ENCODE measurements around the gene SIX3.

The SIX3 gene

GRCh38 chr2:44969936-44970335, 28.4 kb downstream of the SIX3 start:
- DNase-seq (ENCODE audit: low spot score): no peak
- TF ChIP-seq CTCF (IDR thresholded peaks at IDR 0.05): no peak
- Histone ChIP-seq H3K4me3 (no peak overlapping the region), H3K27ac (no peak overlapping the region)

GRCh38 chr2:44970846-44971450, 29.4 kb downstream of the SIX3 start:
- DNase-seq (ENCODE audit: low spot score): no peak
- Histone ChIP-seq H3K4me3 (no peak overlapping the region), H3K27ac (no peak overlapping the region)
- no peak for TF ChIP-seq CTCF (IDR thresholded peaks at IDR 0.05)

- no peak for TF ChIP-seq CTCF (IDR thresholded peaks at IDR 0.05)
- no peak overlapping the region for H3K27ac ChIP-seq
- DNase-seq (ENCODE audit: low spot score): no peak
- no peak overlapping the region for H3K4me3 ChIP-seq
Measured at GRCh38 chr2:44972771-44973535, 31.5 kb downstream of the SIX3 start.

GRCh38 chr2:44974064-44974715, 32.7 kb downstream of the SIX3 start:
- DNase-seq (ENCODE audit: low spot score): no peak
- no peak overlapping the region for H3K27ac ChIP-seq
- H3K4me3 ChIP-seq: no peak overlapping the region
- TF ChIP-seq CTCF (IDR thresholded peaks at IDR 0.05): no peak

GRCh38 chr2:44975571-44976450, 34.3 kb downstream of the SIX3 start:
- no peak for DNase-seq (ENCODE audit: low spot score)
- no peak for TF ChIP-seq CTCF (IDR thresholded peaks at IDR 0.05)
- H3K27ac ChIP-seq: no peak overlapping the region
- no peak overlapping the region for H3K4me3 ChIP-seq

- Histone ChIP-seq H3K4me3 (no peak overlapping the region), H3K27ac (no peak overlapping the region)
- TF ChIP-seq CTCF (IDR thresholded peaks at IDR 0.05): no peak
- no peak for DNase-seq (ENCODE audit: low spot score)
Measured at GRCh38 chr2:44979581-44979980, 38.1 kb downstream of the SIX3 start.
